H1 (cell line): ENCODE data around the gene FBXO34. TPM values are rescaled to one million over a fixed set of nuclear protein-coding genes. Genes with fewer than 3 reads are reported as not detected.

Experiments
- CTCF ChIA-PET: fragments of 300-600 bp; sonication (Branson Sonifier 250); formaldehyde crosslinking; loops from one replicate; lab custom pipeline; 2021; ENCODE audit not compliant: partially characterized antibody; lab: Charles Lee
- POLR2A ChIA-PET: fragments of 300-600 bp; sonication (Branson Sonifier 250); formaldehyde crosslinking; loops from one replicate; lab custom pipeline; 2021; ENCODE audit warnings: inconsistent platforms; ENCODE audit not compliant: partially characterized antibody; lab: Charles Lee
- DNase-seq, 2 experiments: peaks; one replicate each; pipeline versions ENCODE4 v3.0.0 to v3.0.0-alpha.2; 2010 to 2022; ENCODE audit warnings: low spot score in 2 of 2, low read depth in 1 of 2, mixed read lengths in 1 of 2
- FAIRE-seq: peaks from 2 replicates; lab custom pipeline; 2011; peaks lifted over from hg19 to GRCh38; lab: Jason Lieb, UNC
- H2AFZ ChIP-seq: 2 replicates; pipeline ENCODE4 v1.8.1; 2012; ENCODE audit warnings: low read length, inconsistent platforms
- H2AK5ac ChIP-seq: 2 replicates; pipeline ENCODE4 v1.6.1; 2013; ENCODE audit warnings: low read depth, low read length
- H2BK120ac ChIP-seq: replicated peaks from 2 replicates; pipeline ENCODE3; 2013; ENCODE audit warnings: low read depth, low read length, inconsistent platforms
- H2BK12ac ChIP-seq: 2 replicates; pipeline ENCODE4 v1.6.1; 2013; ENCODE audit warnings: low read depth, low read length
- H2BK15ac ChIP-seq: 2 replicates; pipeline ENCODE4 v1.6.1; 2013; ENCODE audit warnings: low read length
- H2BK20ac ChIP-seq: 2 replicates; pipeline ENCODE4 v1.6.1; 2013; ENCODE audit warnings: low read length
- H2BK5ac ChIP-seq: 2 replicates; pipeline ENCODE4 v1.6.1; 2013; ENCODE audit warnings: low read depth, low read length
- H3K14ac ChIP-seq: 2 replicates; pipeline ENCODE4 v1.6.1; 2013; ENCODE audit warnings: inconsistent platforms; ENCODE audit not compliant: insufficient read length
- H3K18ac ChIP-seq: 2 replicates; pipeline ENCODE4 v1.6.1; 2013; ENCODE audit warnings: low read length; ENCODE audit errors: extremely low read depth
- H3K23ac ChIP-seq: 2 replicates; pipeline ENCODE4 v1.6.1; 2013; ENCODE audit warnings: inconsistent platforms; ENCODE audit not compliant: insufficient read length
- H3K23me2 ChIP-seq: 2 replicates; pipeline ENCODE4 v1.6.1; 2013; ENCODE audit warnings: low read depth, low read length
- H3K27ac ChIP-seq: 2 replicates; pipeline ENCODE4 v1.6.1; 2011; ENCODE audit warnings: low read depth, low read length, inconsistent platforms
- H3K27me3 ChIP-seq, 4 experiments: replicated peaks in 1 of 4; 1 replicate in 1 of 4; 2 replicates in 3 of 4; pipeline versions ENCODE4 v1.6.1 to v1.8.1; 2011 to 2013; ENCODE audit warnings: low read length in 3 of 4, mild to moderate bottlenecking in 3 of 4, inconsistent platforms in 2 of 4, mixed read lengths in 2 of 4, moderate library complexity in 1 of 4; ENCODE audit not compliant: control insufficient read depth in 3 of 4, insufficient read depth in 3 of 4; ENCODE audit errors: extremely low read depth in 1 of 4
- H3K36me3 ChIP-seq, 4 experiments: 2 replicates each; pipeline versions ENCODE4 v1.6.1 to v1.8.1; 2011 to 2013; ENCODE audit warnings: mild to moderate bottlenecking in 4 of 4, low read length in 3 of 4, moderate library complexity in 2 of 4, control low read depth in 1 of 4, inconsistent platforms in 1 of 4; ENCODE audit not compliant: insufficient read depth in 4 of 4, control insufficient read depth in 2 of 4
- H3K4ac ChIP-seq: replicated peaks from 2 replicates; pipeline ENCODE3; 2013; ENCODE audit warnings: low read length, low read depth, mixed read lengths, inconsistent platforms; ENCODE audit not compliant: insufficient read length
- H3K4me1 ChIP-seq, 4 experiments: replicated peaks in 1 of 4; 1 replicate in 1 of 4; 2 replicates in 3 of 4; pipeline versions ENCODE4 v1.6.1 to v1.8.1; 2011 to 2013; ENCODE audit warnings: low read length in 3 of 4, inconsistent platforms in 2 of 4, mixed read lengths in 1 of 4; ENCODE audit not compliant: insufficient read depth in 4 of 4, control insufficient read depth in 3 of 4
- H3K4me2 ChIP-seq, 2 experiments: 2 replicates each; pipeline versions ENCODE4 v1.6.1 to v1.8.1; 2011 to 2013; ENCODE audit warnings: low read depth in 2 of 2, low read length in 2 of 2, control low read depth in 1 of 2, inconsistent platforms in 1 of 2, mild to moderate bottlenecking in 1 of 2; ENCODE audit not compliant: insufficient read depth in 1 of 2
- H3K4me3 ChIP-seq, 4 experiments: fragments of 200-600, 300-600 bp in 1 of 4; sonication (generic), shearing (Covaris generic), sonication (Bioruptor Twin) in 1 of 4; 2 replicates each; pipeline versions ENCODE4 v1.5.1 to v1.8.1; 2011 to 2016; ENCODE audit warnings: low read length in 4 of 4, low read depth in 3 of 4, control low read depth in 2 of 4, inconsistent platforms in 2 of 4, mild to moderate bottlenecking in 2 of 4, mixed read lengths in 1 of 4, moderate library complexity in 1 of 4; ENCODE audit not compliant: insufficient read depth in 2 of 4; ENCODE audit errors: extremely low read depth in 1 of 4
- H3K56ac ChIP-seq: replicated peaks from 2 replicates; pipeline ENCODE3; 2013; ENCODE audit warnings: low read depth, mild to moderate bottlenecking, mixed read lengths, low read length, inconsistent platforms; ENCODE audit not compliant: insufficient read length
- H3K79me1 ChIP-seq: 2 replicates; pipeline ENCODE4 v1.6.1; 2013; ENCODE audit warnings: low read depth, low read length, control low read depth
- H3K79me2 ChIP-seq, 2 experiments: 2 replicates each; pipeline versions ENCODE4 v1.6.1 to v1.8.1; 2012 to 2013; ENCODE audit warnings: low read length in 2 of 2, mild to moderate bottlenecking in 2 of 2, inconsistent platforms in 1 of 2; ENCODE audit not compliant: insufficient read depth in 2 of 2, control insufficient read depth in 1 of 2
- H3K9ac ChIP-seq, 4 experiments: replicated peaks in 1 of 4; 1 replicate in 1 of 4; 2 replicates in 3 of 4; pipeline versions ENCODE4 v1.6.1 to v1.8.1; 2011 to 2013; ENCODE audit warnings: low read depth in 3 of 4, low read length in 3 of 4, control low read depth in 2 of 4, mild to moderate bottlenecking in 2 of 4, moderate library complexity in 2 of 4, inconsistent platforms in 1 of 4; ENCODE audit errors: extremely low read depth in 1 of 4
- H3K9me3 ChIP-seq, 2 experiments: 2 replicates each; pipeline versions ENCODE4 v1.6.1 to v1.8.1; 2012 to 2013; ENCODE audit warnings: mild to moderate bottlenecking in 2 of 2, moderate library complexity in 2 of 2, control low read depth in 1 of 2, inconsistent platforms in 1 of 2, low read depth in 1 of 2, low read length in 1 of 2, mixed read lengths in 1 of 2; ENCODE audit not compliant: insufficient read depth in 2 of 2
- H4K20me1 ChIP-seq, 2 experiments: replicated peaks in 1 of 2; 2 replicates each; pipeline versions ENCODE3 to v1.8.1; 2011 to 2013; ENCODE audit warnings: inconsistent platforms in 2 of 2, low read length in 2 of 2, mild to moderate bottlenecking in 1 of 2; ENCODE audit not compliant: insufficient read depth in 2 of 2, control insufficient read depth in 1 of 2
- H4K5ac ChIP-seq: 2 replicates; pipeline ENCODE4 v1.6.1; 2013; ENCODE audit warnings: low read length, low read depth, mixed read lengths, inconsistent platforms; ENCODE audit not compliant: insufficient read length
- H4K8ac ChIP-seq: 2 replicates; pipeline ENCODE4 v1.8.0; 2013; ENCODE audit warnings: mild to moderate bottlenecking, moderate library complexity, low read length, inconsistent platforms; ENCODE audit not compliant: insufficient read depth; ENCODE audit errors: extremely low read depth
- H4K91ac ChIP-seq: replicated peaks from 2 replicates; pipeline ENCODE3; 2013; ENCODE audit warnings: low read length, mixed read lengths, inconsistent platforms; ENCODE audit not compliant: insufficient read length
- CEBPB ChIP-seq: IDR thresholded peaks from 2 replicates; pipeline ENCODE4 v1.6.1; 2012; ENCODE audit warnings: low read depth, low read length
- GABPA ChIP-seq: IDR thresholded peaks from 2 replicates; pipeline ENCODE4 v1.6.1; 2011; ENCODE audit warnings: mild to moderate bottlenecking, low read length, moderate library complexity, borderline replicate concordance; ENCODE audit not compliant: insufficient read depth
- RNF2 ChIP-seq: fragments of 200-900, 300-1000 bp; sonication (generic); IDR thresholded peaks from 2 replicates; pipeline ENCODE4 v1.7.1; 2016; ENCODE audit warnings: borderline replicate concordance, low read depth, mild to moderate bottlenecking, antibody characterized with exemption, low read length; ENCODE audit not compliant: poor library complexity, severe bottlenecking; ENCODE audit errors: missing control alignments
- SAP30 ChIP-seq: fragments of 300-600 bp; sonication (generic); IDR thresholded peaks from 2 replicates; pipeline ENCODE4 v1.7.1; 2012; ENCODE audit warnings: low read length, moderate library complexity, mild to moderate bottlenecking, inconsistent platforms; ENCODE audit not compliant: insufficient read depth, insufficient replicate concordance
- SIN3A ChIP-seq, 2 experiments: IDR thresholded peaks in 1 of 2; conservative IDR thresholded peaks in 1 of 2; 2 replicates each; pipeline ENCODE4 v1.6.1; 2011 to 2012; ENCODE audit warnings: low read length in 2 of 2, improper control_type of control experiment in 1 of 2, low read depth in 1 of 2, mild to moderate bottlenecking in 1 of 2
- SRF ChIP-seq: IDR thresholded peaks from 2 replicates; pipeline ENCODE4 v1.6.1; 2011; ENCODE audit warnings: mild to moderate bottlenecking, low read depth, low read length, moderate library complexity
- TAF7 ChIP-seq: optimal IDR thresholded peaks from 2 replicates; pipeline ENCODE3; 2011; ENCODE audit warnings: low read depth, mild to moderate bottlenecking, inconsistent platforms, low read length, moderate library complexity, borderline replicate concordance
- WGBS, 2 experiments: shearing (Covaris generic) in 1 of 2; methylation state at CpG; one replicate each; pipeline versions ENCODE4 v1.1.6 to v1.1.7; 2013 to 2015; ENCODE audit warnings: low lambda C conversion rate in 2 of 2, mixed read lengths in 2 of 2, inconsistent platforms in 1 of 2, low coverage in 1 of 2, missing lambda C conversion rate in 1 of 2; ENCODE audit not compliant: insufficient replicate concordance in 2 of 2, insufficient coverage in 1 of 2, insufficient read length in 1 of 2; ENCODE audit errors: extremely low coverage in 1 of 2, missing lambda C conversion rate in 1 of 2; 5-methylcytosine and 5-hydroxymethylcytosine counted together
- polyA plus RNA-seq, 7 experiments: library from polyadenylated mRNA; depleted of rRNA in 3 of 7; stranded (reverse) in 5 of 7; unstranded in 2 of 7; fragments of >200 nt in 5 of 7; fragments of 200-250 nt in 2 of 7; gene quantifications; 1 replicate in 5 of 7; 2 replicates in 1 of 7; 4 replicates in 1 of 7; pipeline versions ENCODE4 v1.2.1 to v1.2.3, GENCODE V29; 2011 to 2013; ENCODE audit warnings: missing spikeins in 2 of 7, mixed read lengths in 2 of 7
- total RNA-seq: library from RNA; stranded (reverse); fragmentation: NEBNext Ultra II Directional; extraction: Animal tissue kit (Norgen Biotek cat#: 25700); gene quantifications from 2 replicates; pipeline ENCODE4 v1.2.1, GENCODE V29; 2021

The FBXO34 gene
- total and polyA plus RNA-seq, 2 of the 8 experiments (the other 6 are each of a cell fraction or from before 2014, with no cell fraction given), result 7.0 to 14.4 TPM

GRCh38 chr14:55317542-55318306, 46.5 kb downstream of the FBXO34 start:
- Histone ChIP-seq H3K36me3 (peaks cover 0 to 7% (median 3%) of the 10 kb centered on the region in 4 experiments; a peak in 3 of 8 replicates), H3K79me1 (no peaks in the 10 kb centered on the region; the same call in 1 of the 2 replicates), H2BK120ac (no peak overlapping the region), H3K27ac (no peak overlapping the region), H4K91ac (no peak overlapping the region), H3K23me2 (no peaks in the 10 kb centered on the region), H2AK5ac (no peak overlapping the region), H3K79me2 (peaks cover 0 to 3% of the 10 kb centered on the region in 2 experiments; a peak in 2 of 4 replicates), H3K9ac (no peak overlapping the region), H3K4me1 (no peaks in the 10 kb centered on the region), H3K23ac (no peak overlapping the region), H2BK20ac (no peak overlapping the region), H3K9me3 (peaks cover 0 to 9% of the 10 kb centered on the region in 2 experiments; a peak in 3 of 4 replicates), H3K14ac (no peak overlapping the region), H3K4ac (no peak overlapping the region), H3K27me3 (no peaks in the 10 kb centered on the region), H3K18ac (no peak overlapping the region), H3K4me2 (no peak overlapping the region), H4K5ac (no peak overlapping the region), H3K4me3 (no peak overlapping the region), H4K8ac (no peak overlapping the region), H2BK12ac (no peak overlapping the region), H2BK5ac (no peak overlapping the region), H3K56ac (no peak overlapping the region), H4K20me1 (peaks cover 0 to 2% of the 10 kb centered on the region in 2 experiments), H2AFZ (no peak overlapping the region), H2BK15ac (no peak overlapping the region)
- ChIA-PET CTCF (no interaction called here), POLR2A (no interaction called here)
- DNase-seq (no peak), FAIRE-seq (no peak)
- 56% methylated on average over 3 of the region's 3 CpGs; no CpG with 5 or more reads in 1 of the 2 experiments for WGBS, 2 experiments
- TF ChIP-seq GABPA (no peak), TAF7 (no peak), SAP30 (no peak), SIN3A (conservative IDR thresholded peaks at IDR 0.05 in 1 of 2, IDR thresholded peaks at IDR 0.05 in 1 of 2; ENCODE audit: low read depth in 1 of 2, low read length in 2 of 2) (no peak), CEBPB (no peak), RNF2 (no peak), SRF (no peak)
